ENCODE results near the gene DHRS13.

DNA sequence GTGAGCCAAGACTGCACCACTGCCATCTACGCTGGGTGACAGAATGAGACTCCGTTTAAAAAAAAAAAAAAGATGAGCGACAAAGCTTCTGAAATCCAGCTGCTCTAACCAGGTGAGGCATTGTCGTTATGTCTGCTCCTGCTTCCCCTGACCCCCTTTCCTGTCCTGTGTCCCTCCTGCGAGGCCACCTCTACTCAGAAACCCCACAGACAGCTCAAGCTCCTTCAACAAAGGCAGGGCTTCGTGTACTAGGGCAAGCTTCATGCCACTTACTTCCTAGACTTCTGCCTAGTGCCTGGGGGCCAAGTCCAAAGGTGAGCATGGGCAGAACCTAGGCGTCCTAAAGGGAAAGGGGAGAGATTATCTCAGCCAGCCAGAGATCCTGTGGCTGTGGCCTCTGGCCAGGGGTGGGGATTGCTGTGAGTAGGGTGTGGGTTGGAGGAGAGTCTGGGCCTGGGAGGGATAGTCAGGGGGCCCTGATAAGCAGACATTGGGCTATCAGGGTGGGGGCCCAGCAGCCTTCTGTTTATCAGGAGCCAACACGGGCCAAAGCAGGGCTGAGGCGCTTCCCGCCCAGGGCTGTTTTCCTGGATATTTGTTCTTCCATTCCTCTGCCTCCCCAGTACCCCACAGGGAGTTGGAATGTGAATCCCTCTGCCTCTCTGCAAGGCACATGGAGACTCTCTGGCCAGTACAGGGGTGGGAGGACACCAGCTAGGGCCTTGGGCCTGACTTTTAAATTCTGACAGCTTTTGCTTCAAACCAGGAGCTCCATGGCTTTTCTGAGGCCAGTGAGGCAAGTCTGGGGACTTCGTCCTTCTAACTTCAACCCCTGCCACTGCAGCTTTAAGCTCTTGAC lies 37.7 kb downstream of the DHRS13 start:
- TF ChIP-seq, protein P1, sequence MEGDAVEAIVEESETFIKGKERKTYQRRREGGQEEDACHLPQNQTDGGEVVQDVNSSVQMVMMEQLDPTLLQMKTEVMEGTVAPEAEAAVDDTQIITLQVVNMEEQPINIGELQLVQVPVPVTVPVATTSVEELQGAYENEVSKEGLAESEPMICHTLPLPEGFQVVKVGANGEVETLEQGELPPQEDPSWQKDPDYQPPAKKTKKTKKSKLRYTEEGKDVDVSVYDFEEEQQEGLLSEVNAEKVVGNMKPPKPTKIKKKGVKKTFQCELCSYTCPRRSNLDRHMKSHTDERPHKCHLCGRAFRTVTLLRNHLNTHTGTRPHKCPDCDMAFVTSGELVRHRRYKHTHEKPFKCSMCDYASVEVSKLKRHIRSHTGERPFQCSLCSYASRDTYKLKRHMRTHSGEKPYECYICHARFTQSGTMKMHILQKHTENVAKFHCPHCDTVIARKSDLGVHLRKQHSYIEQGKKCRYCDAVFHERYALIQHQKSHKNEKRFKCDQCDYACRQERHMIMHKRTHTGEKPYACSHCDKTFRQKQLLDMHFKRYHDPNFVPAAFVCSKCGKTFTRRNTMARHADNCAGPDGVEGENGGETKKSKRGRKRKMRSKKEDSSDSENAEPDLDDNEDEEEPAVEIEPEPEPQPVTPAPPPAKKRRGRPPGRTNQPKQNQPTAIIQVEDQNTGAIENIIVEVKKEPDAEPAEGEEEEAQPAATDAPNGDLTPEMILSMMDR (IDR thresholded peaks at IDR 0.05) = no peak
- no peak for TF ChIP-seq POLR2A (IDR thresholded peaks at IDR 0.05)
- TF ChIP-seq EP300 (IDR thresholded peaks at IDR 0.05) = no peak

All from ovary (tissue), 3 donors.